Smooth muscle cell (in vitro differentiated cells): ENCODE data around the gene SH2D3A. TPM values are rescaled to one million over a fixed set of nuclear protein-coding genes. Genes with fewer than 3 reads are reported as not detected.
A peak's percentile ranks its signal among the peaks of the same experiment; 100 is the strongest.

Experiments used
- DNase-seq: peaks from one replicate; lab custom pipeline; 2025; ENCODE audit not compliant: unreplicated experiment; lab: John Stamatoyannopoulos, UW
- H2AFZ ChIP-seq: fragments of 200-600 bp; sonication (generic); 2 replicates; pipeline ENCODE4 v1.6.0; 2016; ENCODE audit warnings: antibody characterized with exemption, low read depth, mild to moderate bottlenecking
- H3F3A ChIP-seq: fragments of 200-600 bp; sonication (generic); 2 replicates; pipeline ENCODE4 v1.6.0; 2017; ENCODE audit warnings: antibody characterized with exemption, low read depth
- H3K27ac ChIP-seq: fragments of 200-600 bp; sonication (generic); 2 replicates; pipeline ENCODE4 v1.5.1; 2016; ENCODE audit warnings: low read depth, mild to moderate bottlenecking
- H3K27me3 ChIP-seq: fragments of 200-600 bp; sonication (generic); 2 replicates; pipeline ENCODE4 v1.6.1; 2016; ENCODE audit warnings: low read depth, mild to moderate bottlenecking
- H3K36me3 ChIP-seq: fragments of 200-600 bp; sonication (generic); 2 replicates; pipeline ENCODE4 v1.5.1; 2016; ENCODE audit warnings: low read depth
- H3K4me1 ChIP-seq: fragments of 200-600 bp; sonication (generic); 2 replicates; pipeline ENCODE4 v1.5.1; 2016; ENCODE audit warnings: low read depth
- H3K4me2 ChIP-seq: fragments of 200-600 bp; sonication (generic); 2 replicates; pipeline ENCODE4 v1.6.0; 2016; ENCODE audit warnings: mild to moderate bottlenecking
- H3K4me3 ChIP-seq: fragments of 200-600 bp; sonication (generic); 2 replicates; pipeline ENCODE4 v1.5.1; 2016; ENCODE audit warnings: mild to moderate bottlenecking
- H3K79me2 ChIP-seq: fragments of 200-600 bp; sonication (generic); 2 replicates; pipeline ENCODE4 v1.6.0; 2016; ENCODE audit warnings: low read depth, mild to moderate bottlenecking
- H3K9ac ChIP-seq: fragments of 200-600 bp; sonication (generic); 2 replicates; pipeline ENCODE4 v1.6.0; 2016; ENCODE audit warnings: low read depth
- H3K9me3 ChIP-seq: fragments of 200-600 bp; sonication (generic); replicated peaks from 2 replicates; pipeline ENCODE4 v1.5.1; 2016; ENCODE audit warnings: low read depth
- H4K20me1 ChIP-seq: fragments of 200-600 bp; sonication (generic); 2 replicates; pipeline ENCODE4 v1.6.0; 2016; ENCODE audit warnings: low read depth
- CTCF ChIP-seq: fragments of 200-600 bp; sonication (generic); IDR thresholded peaks from 2 replicates; pipeline ENCODE4 v1.5.1; 2017; ENCODE audit warnings: borderline replicate concordance, mild to moderate bottlenecking, antibody characterized with exemption; ENCODE audit not compliant: insufficient read depth, poor library complexity, severe bottlenecking
- WGBS: methylation state at CpG from one replicate; pipeline ENCODE4 v1.1.7; 2016; ENCODE audit warnings: low lambda C conversion rate; 5-methylcytosine and 5-hydroxymethylcytosine counted together
- polyA plus RNA-seq: library from polyadenylated mRNA; unstranded; fragments of >200 nt; fragmentation: Nextera tagmentation; extraction: Ambion mirVana; gene quantifications from 2 replicates; pipeline ENCODE4 v1.2.1, GENCODE V29; 2016
- total RNA-seq: library from RNA; depleted of rRNA; stranded (reverse); fragments of >200 nt; gene quantifications from 2 replicates; pipeline ENCODE4 v1.2.3, GENCODE V29; 2014

Gene SH2D3A
- total and polyA plus RNA-seq, 2 experiments from 2014 or later: 6.2 to 9.3 TPM

GRCh38 chr19:6721138-6721474, 46.1 kb downstream of the SH2D3A start:
- Histone ChIP-seq H4K20me1 (no peaks in the 10 kb centered on the region), H3K79me2 (no peaks in the 10 kb centered on the region), H3K9me3 (no peaks in the 10 kb centered on the region), H2AFZ (no peak overlapping the region), H3K4me3 (no peak overlapping the region), H3K4me2 (no peak overlapping the region), H3K27ac (no peak overlapping the region), H3K9ac (no peak overlapping the region), H3K36me3 (no peaks in the 10 kb centered on the region), H3F3A (no peaks in the 10 kb centered on the region), H3K4me1 (no peaks in the 10 kb centered on the region), H3K27me3 (no peaks in the 10 kb centered on the region)
- TF ChIP-seq CTCF: no peak
- no peak for DNase-seq

DNA sequence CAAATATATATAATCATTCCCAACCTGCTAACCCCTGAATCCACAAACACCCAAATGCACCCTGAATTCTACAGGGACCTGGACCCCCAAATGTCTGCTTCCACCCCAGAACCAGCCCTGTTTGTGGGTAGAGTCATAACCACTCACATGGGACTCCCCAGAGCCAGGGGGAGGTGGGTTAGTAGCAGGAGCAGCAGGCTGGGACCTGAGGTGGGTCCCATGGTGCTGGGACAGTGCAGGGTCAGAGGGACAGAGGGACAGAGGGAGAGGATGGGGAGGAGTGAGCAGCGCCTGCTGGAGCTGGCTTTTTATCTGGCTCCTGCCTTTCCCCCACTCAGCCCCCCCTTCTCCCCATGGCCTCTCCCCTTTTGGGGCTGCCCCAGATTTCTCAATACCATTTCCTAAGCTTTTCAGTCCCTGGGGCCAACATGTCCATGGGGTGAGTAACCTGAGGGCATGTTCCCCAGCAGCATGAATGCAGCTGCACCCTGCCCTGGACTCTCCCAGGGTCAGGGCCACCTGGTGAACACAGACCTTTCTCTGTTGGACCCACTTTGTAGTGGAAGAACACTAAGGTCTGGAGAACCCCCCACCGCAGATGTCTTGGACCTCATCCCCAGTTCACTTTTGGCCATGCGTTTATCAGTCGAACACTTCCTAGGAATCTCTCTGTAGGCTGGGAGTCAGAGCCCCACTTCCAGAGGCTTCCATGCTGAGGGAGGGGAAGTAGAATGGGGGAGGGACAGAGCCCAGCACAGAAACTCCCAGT, 46.7 kb downstream of the SH2D3A start, which contains the start of gene C3:
Gene C3 (minus strand): TSS at position 282 of the 769 bp plus-strand sequence. CDS start 61 bp downstream, at position 221.
- no peak within 1 kb of the TSS for H3K4me2 ChIP-seq
- H3K4me1 ChIP-seq: no peaks in the 10 kb centered on the region
- no peaks in the 10 kb centered on the region for H4K20me1 ChIP-seq
- no peaks in the 10 kb centered on the region for H3K27me3 ChIP-seq
- TF ChIP-seq CTCF: no peak
- H3K9me3 ChIP-seq: no peaks in the 10 kb centered on the region
- H3K79me2 ChIP-seq: no peaks in the 10 kb centered on the region
- H3K27ac ChIP-seq: no peak within 1 kb of the TSS
- H3K36me3 ChIP-seq: no peaks in the 10 kb centered on the region
- H2AFZ ChIP-seq: no peak within 1 kb of the TSS
- 79% methylated on average over 4 of the region's 4 CpGs for WGBS
- no peak within 1 kb of the TSS for H3K9ac ChIP-seq
- H3F3A ChIP-seq: no peaks in the 10 kb centered on the region
- peak; percentile 5 for DNase-seq
- H3K4me3 ChIP-seq: no peak within 1 kb of the TSS

DNA sequence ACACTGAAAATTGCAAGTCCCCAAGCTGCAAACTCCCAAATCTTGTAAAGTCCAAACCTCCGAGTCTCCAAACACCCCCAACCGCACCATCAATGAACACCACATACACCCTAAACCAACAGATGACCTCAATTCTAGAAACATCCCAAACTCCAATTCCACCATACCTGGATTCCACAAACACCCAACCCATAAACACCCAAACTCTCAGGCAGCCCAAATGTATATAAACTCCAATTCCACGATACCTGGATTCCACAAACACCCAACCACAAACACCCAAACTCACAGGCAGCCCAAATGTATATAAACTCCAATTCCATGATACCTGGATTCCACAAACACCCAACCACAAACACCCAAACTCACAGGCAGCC, 47.3 kb downstream of the SH2D3A start:
- Histone ChIP-seq H2AFZ (no peak overlapping the region), H3K27me3 (no peaks in the 10 kb centered on the region), H3K79me2 (no peaks in the 10 kb centered on the region), H3K9me3 (no peaks in the 10 kb centered on the region), H3K4me1 (no peaks in the 10 kb centered on the region), H3K4me2 (no peak overlapping the region), H3K36me3 (no peaks in the 10 kb centered on the region), H3K4me3 (no peak overlapping the region), H3F3A (no peaks in the 10 kb centered on the region), H3K9ac (no peak overlapping the region), H4K20me1 (no peaks in the 10 kb centered on the region), H3K27ac (no peak overlapping the region)
- 94% methylated on average over 3 of the region's 3 CpGs for WGBS
- no peak for TF ChIP-seq CTCF
- DNase-seq: no peak

DNA sequence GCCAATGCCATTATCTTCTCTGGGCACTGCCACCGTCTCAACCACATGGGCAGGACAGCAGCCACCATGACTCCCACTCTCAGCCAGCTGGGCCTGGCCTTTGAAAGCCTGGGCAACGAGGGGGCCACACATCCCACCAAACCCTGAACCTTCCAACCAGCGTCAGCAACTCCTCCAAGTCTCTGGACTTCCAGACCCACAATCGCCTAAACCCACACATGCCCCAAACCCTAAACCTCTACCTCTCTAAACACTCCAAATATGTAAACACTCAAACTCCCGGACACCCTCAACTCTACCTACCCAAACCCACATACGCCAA, 47.7 kb downstream of the SH2D3A start:
- no peaks in the 10 kb centered on the region for H3K9me3 ChIP-seq
- no peaks in the 10 kb centered on the region for H3K79me2 ChIP-seq
- no peaks in the 10 kb centered on the region for H3F3A ChIP-seq
- H3K27me3 ChIP-seq: no peaks in the 10 kb centered on the region
- DNase-seq: no peak
- H3K36me3 ChIP-seq: no peaks in the 10 kb centered on the region
- TF ChIP-seq CTCF: no peak
- no peak overlapping the region for H3K27ac ChIP-seq
- no peaks in the 10 kb centered on the region for H4K20me1 ChIP-seq
- H2AFZ ChIP-seq: no peak overlapping the region
- H3K4me1 ChIP-seq: no peaks in the 10 kb centered on the region
- H3K4me2 ChIP-seq: no peak overlapping the region
- 96% methylated on average over 6 of the region's 6 CpGs for WGBS
- no peak overlapping the region for H3K9ac ChIP-seq
- no peak overlapping the region for H3K4me3 ChIP-seq
